HAP-1 (cell line): Measurements from ENCODE around the gene PRKAR1B.

Experiments used
- DNase-seq, 2 experiments: peaks; one replicate each; pipeline ENCODE4 v3.0.0-alpha.2; 2016 to 2020; ENCODE audit warnings: low spot score in 2 of 2
- H3K27me3 ChIP-seq: fragments of 250-450 bp; sonication (Bioruptor Pico); 2 replicates; pipeline ENCODE4 v1.5.1; 2020; ENCODE audit warnings: low read depth, mild to moderate bottlenecking, moderate library complexity
- H3K36me3 ChIP-seq: fragments of 250-450 bp; sonication (Bioruptor Pico); replicated peaks from 2 replicates; pipeline ENCODE4 v1.5.1; 2020; ENCODE audit warnings: mild to moderate bottlenecking
- H3K4me1 ChIP-seq: fragments of 250-450 bp; sonication (Bioruptor Pico); 2 replicates; pipeline ENCODE4 v1.5.1; 2020; ENCODE audit warnings: mild to moderate bottlenecking
- H3K4me3 ChIP-seq: fragments of 250-450 bp; sonication (Bioruptor Pico); 2 replicates; pipeline ENCODE4 v1.5.1; 2020; ENCODE audit warnings: mild to moderate bottlenecking, moderate library complexity
- H3K9me3 ChIP-seq: fragments of 250-450 bp; sonication (Bioruptor Pico); 2 replicates; pipeline ENCODE4 v1.5.1; 2020; ENCODE audit warnings: mild to moderate bottlenecking, moderate library complexity
- in situ Hi-C: fragments of 300-500 bp; cut with MboI; formaldehyde crosslinking; loops from 3 replicates; pipeline ENCODE4 v1.14.3; 2020; ENCODE audit warnings: low sequenced_read_pairs, inconsistent platforms, mixed read lengths

The PRKAR1B gene

DNA sequence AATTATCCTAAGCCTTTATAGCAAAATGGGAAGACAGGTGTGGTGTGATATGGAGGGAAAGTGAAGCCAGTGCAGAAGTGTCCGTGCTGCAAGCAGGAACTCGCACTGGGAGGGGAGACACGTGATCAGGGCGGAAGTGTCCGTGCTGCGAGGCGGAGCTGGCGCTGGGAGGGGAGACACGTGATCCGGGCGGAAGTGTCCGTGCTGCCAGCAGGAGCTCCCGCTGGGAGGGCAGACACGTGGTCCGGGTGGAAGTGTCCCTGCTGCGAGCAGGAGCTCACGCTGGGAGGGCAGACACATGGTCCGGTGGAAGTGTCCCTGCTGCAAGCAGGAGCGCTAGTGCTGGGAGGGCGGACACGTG lies 40.5 kb upstream of the PRKAR1B start:
- in situ Hi-C loops, result no loop called here
- H3K27me3 ChIP-seq, result no peaks in the 10 kb centered on the region
- DNase-seq, result no peak
- no peak overlapping the region for H3K4me3 ChIP-seq
- no peaks in the 10 kb centered on the region for H3K4me1 ChIP-seq
- H3K36me3 ChIP-seq, result peaks cover 49% of the 10 kb centered on the region
- no peaks in the 10 kb centered on the region for H3K9me3 ChIP-seq

- Histone ChIP-seq H3K27me3 (no peaks in the 10 kb centered on the region), H3K4me3 (no peak overlapping the region), H3K4me1 (no peaks in the 10 kb centered on the region), H3K9me3 (no peaks in the 10 kb centered on the region), H3K36me3 (peaks cover 47% of the 10 kb centered on the region)
- in situ Hi-C loops, result no loop called here
- no peak for DNase-seq
Observed at GRCh38 chr7:765383-765782, 38.3 kb upstream of the PRKAR1B start.

DNA sequence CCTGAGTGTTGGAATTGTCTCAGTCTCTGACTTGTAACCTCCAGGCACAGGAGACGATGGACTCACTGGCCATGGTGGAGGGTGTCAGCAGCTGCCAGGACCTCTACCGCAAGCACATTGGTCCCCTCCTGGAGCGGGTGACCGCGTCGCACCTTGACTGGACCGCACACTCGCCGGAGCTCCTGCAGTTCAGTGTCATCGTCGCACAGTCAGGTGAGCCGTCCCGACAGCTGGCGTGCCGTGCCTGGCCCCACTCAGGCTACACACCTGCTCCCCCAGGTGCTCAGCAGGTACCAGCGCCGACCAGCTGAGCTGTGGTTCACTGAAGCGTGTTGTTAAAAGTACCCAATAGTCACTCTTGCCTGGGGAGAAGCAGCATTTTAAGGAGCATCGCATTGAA lies 36.7 kb upstream of the PRKAR1B start:
- no peak overlapping the region for H3K4me3 ChIP-seq
- no peaks in the 10 kb centered on the region for H3K9me3 ChIP-seq
- H3K4me1 ChIP-seq, result no peaks in the 10 kb centered on the region
- no peaks in the 10 kb centered on the region for H3K27me3 ChIP-seq
- in situ Hi-C loops, result no loop called here
- no peak for DNase-seq
- peaks cover 54% of the 10 kb centered on the region for H3K36me3 ChIP-seq

GRCh38 chr7:762885-763284 lies 35.8 kb upstream of the PRKAR1B start:
- in situ Hi-C loops, result no loop called here
- no peak for DNase-seq
- no peak overlapping the region for H3K4me3 ChIP-seq
- H3K27me3 ChIP-seq, result no peaks in the 10 kb centered on the region
- H3K4me1 ChIP-seq, result no peaks in the 10 kb centered on the region
- H3K9me3 ChIP-seq, result no peaks in the 10 kb centered on the region
- H3K36me3 ChIP-seq, result peaks cover 63% of the 10 kb centered on the region

GRCh38 chr7:761631-762030 lies 34.5 kb upstream of the PRKAR1B start:
- Histone ChIP-seq H3K27me3 (no peaks in the 10 kb centered on the region), H3K4me3 (no peak overlapping the region), H3K36me3 (peaks cover 75% of the 10 kb centered on the region), H3K4me1 (no peaks in the 10 kb centered on the region), H3K9me3 (no peaks in the 10 kb centered on the region)
- DNase-seq, result no peak
- in situ Hi-C loops, result no loop called here

DNA sequence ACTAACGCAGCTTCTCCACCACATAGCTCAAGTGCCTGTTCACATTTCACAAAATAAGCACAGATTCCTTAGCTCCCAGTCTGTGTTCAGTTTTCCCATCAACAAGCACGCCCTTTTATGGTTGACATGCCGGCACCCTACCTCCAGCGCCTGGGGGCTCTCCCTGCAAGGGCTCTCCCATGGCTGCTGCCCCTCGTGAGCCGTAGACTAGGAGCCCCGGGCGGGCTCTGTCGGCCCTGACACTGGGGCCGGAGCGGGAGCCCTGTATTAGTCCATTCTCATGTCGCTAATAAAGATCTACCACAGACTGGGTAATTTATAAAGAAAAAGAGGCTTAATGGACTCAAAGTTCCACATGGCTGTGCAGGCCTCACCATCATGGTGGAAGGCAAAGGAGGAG lies 34.0 kb upstream of the PRKAR1B start:
- Histone ChIP-seq H3K36me3 (peaks cover 79% of the 10 kb centered on the region), H3K4me1 (no peaks in the 10 kb centered on the region), H3K9me3 (no peaks in the 10 kb centered on the region), H3K4me3 (no peak overlapping the region), H3K27me3 (no peaks in the 10 kb centered on the region)
- no peak for DNase-seq
- in situ Hi-C loops, result no loop called here

- DNase-seq, result no peak
- Histone ChIP-seq H3K27me3 (no peaks in the 10 kb centered on the region), H3K4me1 (no peaks in the 10 kb centered on the region), H3K9me3 (no peaks in the 10 kb centered on the region), H3K4me3 (no peak overlapping the region), H3K36me3 (peaks cover 75% of the 10 kb centered on the region)
- in situ Hi-C loops, result no loop called here
Observed at GRCh38 chr7:760006-760405, 32.9 kb upstream of the PRKAR1B start.

GRCh38 chr7:759569-759968 lies 32.5 kb upstream of the PRKAR1B start:
- in situ Hi-C loops, result no loop called here
- no peaks in the 10 kb centered on the region for H3K4me1 ChIP-seq
- no peaks in the 10 kb centered on the region for H3K27me3 ChIP-seq
- H3K4me3 ChIP-seq, result no peak overlapping the region
- no peak for DNase-seq
- no peaks in the 10 kb centered on the region for H3K9me3 ChIP-seq
- H3K36me3 ChIP-seq, result peaks cover 75% of the 10 kb centered on the region

DNA sequence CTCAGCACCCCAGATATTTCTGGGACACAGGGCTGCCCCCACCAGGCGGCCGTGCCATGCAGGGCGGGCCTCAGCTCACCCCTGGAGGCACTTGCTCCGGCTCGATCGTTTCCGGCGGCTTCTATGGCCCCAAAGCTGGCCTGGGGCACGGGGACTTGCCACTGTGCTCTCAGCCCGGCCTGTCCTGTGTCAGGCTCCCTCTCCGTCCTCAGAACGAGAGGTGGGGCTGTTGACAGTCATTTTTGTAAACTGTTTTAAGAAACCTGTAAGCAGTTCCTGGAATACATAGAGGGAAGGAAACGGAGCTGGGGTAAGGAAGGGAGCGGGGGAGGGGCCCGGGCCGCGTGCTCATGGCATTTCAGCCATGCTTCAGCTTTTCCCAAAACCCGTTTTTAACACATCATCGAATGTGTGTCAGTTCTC lies 30.7 kb upstream of the PRKAR1B start:
- Histone ChIP-seq H3K4me1 (no peaks in the 10 kb centered on the region), H3K36me3 (peaks cover 64% of the 10 kb centered on the region), H3K4me3 (no peak overlapping the region), H3K27me3 (no peaks in the 10 kb centered on the region), H3K9me3 (no peaks in the 10 kb centered on the region)
- DNase-seq, result no peak
- in situ Hi-C loops, result no loop called here

DNA sequence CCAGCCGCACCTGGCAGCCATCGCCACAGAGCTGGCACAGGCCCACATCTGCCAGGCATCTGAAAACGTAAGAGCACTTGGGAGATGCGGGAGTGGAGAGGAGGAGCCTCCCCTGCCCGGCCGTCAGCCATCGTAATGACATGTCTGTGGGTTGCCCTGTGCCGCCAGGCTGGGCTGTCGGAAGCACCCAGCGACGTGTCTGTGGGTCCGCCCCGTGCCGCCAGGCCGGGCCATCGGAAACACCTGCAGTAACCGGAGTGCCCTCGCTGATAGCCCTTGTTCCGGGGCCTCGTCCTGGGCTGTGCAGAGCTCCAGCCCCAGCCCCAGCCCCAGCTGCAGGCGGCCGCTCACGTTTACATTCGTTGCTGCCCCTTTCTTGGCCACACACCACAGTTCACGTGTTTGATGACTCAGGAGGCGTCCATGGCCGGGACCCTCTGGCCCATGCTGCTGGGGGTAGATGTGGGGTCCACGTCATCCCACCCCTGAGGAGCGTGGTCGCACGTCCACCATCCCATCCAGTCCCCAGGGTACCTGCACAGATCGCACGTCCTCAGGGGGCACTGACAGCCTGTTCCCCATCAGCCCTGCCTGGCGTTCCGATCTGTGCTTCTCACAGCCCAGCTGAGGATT lies 30.0 kb upstream of the PRKAR1B start:
- Histone ChIP-seq H3K36me3 (peaks cover 58% of the 10 kb centered on the region), H3K4me1 (no peaks in the 10 kb centered on the region), H3K4me3 (no peak overlapping the region), H3K9me3 (no peaks in the 10 kb centered on the region), H3K27me3 (no peaks in the 10 kb centered on the region)
- in situ Hi-C loops, result no loop called here
- no peak for DNase-seq

GRCh38 chr7:756231-756927 lies 29.3 kb upstream of the PRKAR1B start:
- in situ Hi-C loops, result no loop called here
- H3K4me3 ChIP-seq, result no peak overlapping the region
- no peak for DNase-seq
- no peaks in the 10 kb centered on the region for H3K27me3 ChIP-seq
- peaks cover 59% of the 10 kb centered on the region for H3K36me3 ChIP-seq
- H3K9me3 ChIP-seq, result no peaks in the 10 kb centered on the region
- no peaks in the 10 kb centered on the region for H3K4me1 ChIP-seq

DNA sequence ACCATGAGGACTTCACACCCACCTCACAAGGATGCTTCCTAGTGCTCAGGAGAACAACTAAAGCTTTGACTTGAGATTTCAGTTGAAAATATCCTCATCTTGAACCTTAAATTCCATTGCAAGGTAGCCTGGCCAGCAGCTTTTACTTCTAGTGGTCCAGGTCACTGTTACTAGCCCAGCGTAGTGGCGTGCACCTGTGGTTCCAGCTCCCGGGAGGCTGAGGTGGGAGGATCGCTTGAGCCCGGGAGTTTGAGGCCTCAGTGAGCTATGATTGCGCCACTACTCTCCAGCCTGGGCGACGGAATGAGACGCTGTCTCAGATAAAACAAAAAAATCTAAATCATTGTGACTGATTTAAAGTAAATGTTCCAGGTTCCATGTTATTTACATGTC lies 28.3 kb upstream of the PRKAR1B start:
- H3K9me3 ChIP-seq, result no peaks in the 10 kb centered on the region
- H3K4me3 ChIP-seq, result no peak overlapping the region
- in situ Hi-C loops, result no loop called here
- no peaks in the 10 kb centered on the region for H3K27me3 ChIP-seq
- H3K36me3 ChIP-seq, result peaks cover 57% of the 10 kb centered on the region
- DNase-seq, result no peak
- no peaks in the 10 kb centered on the region for H3K4me1 ChIP-seq

DNA sequence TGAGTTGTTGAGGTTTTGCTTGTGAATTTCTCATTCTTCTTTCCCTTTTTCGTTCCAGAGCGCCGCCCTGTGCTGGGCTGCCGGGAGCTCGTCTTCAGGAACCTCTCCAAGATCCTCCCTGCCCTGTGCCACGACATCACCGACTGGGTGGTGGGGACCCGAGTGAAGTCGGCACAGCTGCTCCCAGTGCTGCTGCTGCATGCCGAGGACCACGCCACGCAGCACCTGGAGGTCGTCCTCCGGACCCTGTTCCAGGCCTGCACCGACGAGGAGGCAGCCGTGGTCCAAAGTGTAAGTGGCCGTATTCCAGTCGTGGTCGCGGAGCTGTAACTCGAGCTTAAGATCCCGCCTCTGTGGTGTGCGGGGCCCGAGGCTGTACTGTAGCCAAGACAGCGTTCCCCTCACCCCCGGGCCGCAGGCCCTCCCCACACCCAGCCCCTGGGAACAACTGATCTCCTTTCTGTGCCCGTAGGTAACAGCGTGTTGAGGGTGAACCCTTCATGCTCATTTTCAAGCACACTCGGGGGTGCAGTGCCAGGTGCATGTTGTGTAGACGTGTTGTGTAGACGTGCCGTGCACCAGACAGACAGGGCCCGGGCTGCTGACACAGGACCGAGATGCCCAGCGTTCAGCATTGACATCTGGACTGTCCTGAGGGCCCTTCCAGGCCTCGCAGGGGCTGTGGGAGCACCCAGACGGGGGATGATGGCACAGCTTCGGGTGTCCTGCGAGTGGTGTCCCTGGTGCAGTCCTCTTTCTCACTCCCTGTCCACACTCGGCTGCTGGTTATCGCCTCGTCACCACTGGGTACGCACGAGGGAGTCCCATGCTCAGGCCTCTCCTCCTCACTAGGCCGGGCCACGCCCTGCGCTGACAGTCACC lies 27.7 kb upstream of the PRKAR1B start:
- Histone ChIP-seq H3K9me3 (no peaks in the 10 kb centered on the region), H3K4me1 (no peaks in the 10 kb centered on the region), H3K27me3 (no peaks in the 10 kb centered on the region), H3K36me3 (peaks cover 54% of the 10 kb centered on the region), H3K4me3 (no peak overlapping the region)
- in situ Hi-C loops, result no loop called here
- no peak for DNase-seq

GRCh38 chr7:753190-753589 lies 26.1 kb upstream of the PRKAR1B start:
- Histone ChIP-seq H3K36me3 (peaks cover 45% of the 10 kb centered on the region), H3K4me1 (no peaks in the 10 kb centered on the region), H3K9me3 (no peaks in the 10 kb centered on the region), H3K27me3 (no peaks in the 10 kb centered on the region), H3K4me3 (no peak overlapping the region)
- DNase-seq, result no peak
- in situ Hi-C loops, result no loop called here
